ENCODE data around the gene MOSPD3. TPM values are rescaled to one million over a fixed set of nuclear protein-coding genes. Genes with fewer than 3 reads are reported as not detected.

MOSPD3 gene
- total RNA-seq, 1 donor from 2014 or later: 17.5 TPM

DNA sequence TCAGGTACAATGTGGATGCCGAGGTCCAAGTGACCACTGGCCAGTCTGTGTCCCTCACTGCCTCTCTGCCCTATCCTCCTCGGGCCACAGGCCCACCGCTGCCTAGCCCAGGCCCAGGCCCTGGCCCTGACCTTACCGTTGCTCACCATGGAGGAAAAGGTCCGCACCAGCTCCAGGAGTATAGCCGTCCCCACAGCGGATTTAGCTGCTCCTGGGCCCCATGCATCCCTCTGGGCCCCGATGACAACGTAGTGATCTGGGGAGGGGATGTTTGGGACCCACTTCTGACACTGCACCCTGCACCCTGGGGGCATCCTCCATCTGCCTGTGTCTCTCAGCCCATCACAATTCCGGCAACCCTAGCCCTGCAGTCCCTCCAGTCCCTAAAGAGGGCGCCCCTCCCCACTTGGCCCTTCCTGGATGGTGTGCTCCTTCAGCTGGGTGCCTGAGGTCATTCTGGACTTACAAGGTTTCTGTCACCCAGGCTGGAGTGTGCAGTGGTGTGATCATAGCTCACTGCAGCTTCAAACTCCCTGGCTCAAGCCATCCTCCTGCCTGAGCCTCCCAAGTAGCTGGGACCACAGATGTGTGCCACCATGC is 16.9 kb downstream of the MOSPD3 start:
- Mint-ChIP-seq H3K36me3 (ENCODE audit: low read depth) (no peaks in the 10 kb centered on the region), H3K4me3 (ENCODE audit: unreplicated experiment) (no peak overlapping the region), H3K4me1 (ENCODE audit: low read depth) (peaks cover 10% of the 10 kb centered on the region), H3K27ac (ENCODE audit: unreplicated experiment) (no peak overlapping the region), H3K27me3 (ENCODE audit: low read depth) (peaks cover 4% of the 10 kb centered on the region), H3K9me3 (ENCODE audit: low read depth) (no peaks in the 10 kb centered on the region)
- no peak for DNase-seq (ENCODE audit: low spot score)
- TF ChIP-seq, protein P1, sequence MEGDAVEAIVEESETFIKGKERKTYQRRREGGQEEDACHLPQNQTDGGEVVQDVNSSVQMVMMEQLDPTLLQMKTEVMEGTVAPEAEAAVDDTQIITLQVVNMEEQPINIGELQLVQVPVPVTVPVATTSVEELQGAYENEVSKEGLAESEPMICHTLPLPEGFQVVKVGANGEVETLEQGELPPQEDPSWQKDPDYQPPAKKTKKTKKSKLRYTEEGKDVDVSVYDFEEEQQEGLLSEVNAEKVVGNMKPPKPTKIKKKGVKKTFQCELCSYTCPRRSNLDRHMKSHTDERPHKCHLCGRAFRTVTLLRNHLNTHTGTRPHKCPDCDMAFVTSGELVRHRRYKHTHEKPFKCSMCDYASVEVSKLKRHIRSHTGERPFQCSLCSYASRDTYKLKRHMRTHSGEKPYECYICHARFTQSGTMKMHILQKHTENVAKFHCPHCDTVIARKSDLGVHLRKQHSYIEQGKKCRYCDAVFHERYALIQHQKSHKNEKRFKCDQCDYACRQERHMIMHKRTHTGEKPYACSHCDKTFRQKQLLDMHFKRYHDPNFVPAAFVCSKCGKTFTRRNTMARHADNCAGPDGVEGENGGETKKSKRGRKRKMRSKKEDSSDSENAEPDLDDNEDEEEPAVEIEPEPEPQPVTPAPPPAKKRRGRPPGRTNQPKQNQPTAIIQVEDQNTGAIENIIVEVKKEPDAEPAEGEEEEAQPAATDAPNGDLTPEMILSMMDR (IDR thresholded peaks at IDR 0.05): peak; percentile 60

DNA sequence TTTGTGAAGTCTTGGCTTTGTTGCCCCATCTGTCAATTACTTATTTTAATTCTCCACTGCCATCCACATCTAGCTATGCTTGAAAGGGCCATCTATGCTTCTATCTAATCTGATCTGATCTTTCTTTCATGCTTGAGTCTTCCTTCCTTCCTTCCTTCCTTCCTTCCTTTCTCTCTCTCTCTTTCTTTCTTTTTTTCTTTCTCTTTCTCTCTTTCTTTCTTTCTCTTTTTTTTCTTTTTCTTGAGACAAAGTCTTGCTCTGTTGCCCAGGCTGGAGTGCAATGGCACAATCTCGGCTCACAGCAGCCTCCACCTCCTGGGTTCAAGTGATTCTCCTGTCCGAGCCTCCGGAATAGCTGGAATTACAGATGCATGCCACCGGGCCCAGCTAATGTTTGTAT is 17.7 kb downstream of the MOSPD3 start:
- TF ChIP-seq, protein P1 (IDR thresholded peaks at IDR 0.05): no peak
- Mint-ChIP-seq H3K27me3 (ENCODE audit: low read depth) (peaks cover 7% of the 10 kb centered on the region), H3K4me3 (ENCODE audit: unreplicated experiment) (no peak overlapping the region), H3K9me3 (ENCODE audit: low read depth) (no peaks in the 10 kb centered on the region), H3K36me3 (ENCODE audit: low read depth) (no peaks in the 10 kb centered on the region), H3K4me1 (ENCODE audit: low read depth) (peaks cover 10% of the 10 kb centered on the region), H3K27ac (ENCODE audit: unreplicated experiment) (no peak overlapping the region)
- DNase-seq (ENCODE audit: low spot score): no peak

DNA sequence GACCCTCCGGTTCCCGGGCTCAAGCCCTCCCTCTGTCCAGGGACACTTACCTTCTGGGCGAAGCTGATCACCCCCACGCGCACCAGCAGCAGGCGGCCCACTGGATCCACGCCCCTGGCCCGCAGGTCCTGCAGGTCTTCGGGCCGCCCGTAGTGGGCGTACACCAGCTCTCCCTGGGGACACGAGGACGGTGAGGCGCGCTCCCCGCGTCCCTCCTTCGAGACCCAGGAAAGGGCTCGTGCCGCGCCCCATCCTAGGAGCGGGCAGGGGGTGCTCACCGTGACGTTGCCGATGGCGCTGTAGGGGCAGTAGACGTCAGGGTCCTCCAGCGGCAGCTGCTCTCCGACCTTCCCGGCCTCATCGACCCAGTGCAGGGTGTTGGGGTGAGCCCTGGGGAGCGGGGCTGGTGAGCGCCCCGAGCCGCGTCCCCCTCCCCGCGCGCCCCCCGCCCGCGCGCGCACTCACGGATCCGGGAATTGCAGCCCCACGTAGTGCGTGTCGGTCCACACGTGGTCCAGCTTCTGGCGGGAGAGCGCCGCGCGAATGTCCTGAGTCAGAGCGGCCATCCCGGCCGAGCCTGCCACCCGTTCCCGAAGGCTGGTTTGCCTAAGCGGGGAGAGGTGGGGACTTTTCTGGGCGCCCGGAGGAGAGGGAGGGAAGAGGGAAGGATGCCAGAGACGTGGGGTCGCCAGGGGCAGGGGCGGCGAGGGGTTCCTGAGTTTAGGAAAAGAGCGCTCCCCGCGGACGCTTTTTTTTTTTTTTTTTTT is 20.8 kb downstream of the MOSPD3 start:
- no peaks in the 10 kb centered on the region for H3K36me3 Mint-ChIP-seq (ENCODE audit: low read depth)
- H3K9me3 Mint-ChIP-seq (ENCODE audit: low read depth): no peaks in the 10 kb centered on the region

DNA sequence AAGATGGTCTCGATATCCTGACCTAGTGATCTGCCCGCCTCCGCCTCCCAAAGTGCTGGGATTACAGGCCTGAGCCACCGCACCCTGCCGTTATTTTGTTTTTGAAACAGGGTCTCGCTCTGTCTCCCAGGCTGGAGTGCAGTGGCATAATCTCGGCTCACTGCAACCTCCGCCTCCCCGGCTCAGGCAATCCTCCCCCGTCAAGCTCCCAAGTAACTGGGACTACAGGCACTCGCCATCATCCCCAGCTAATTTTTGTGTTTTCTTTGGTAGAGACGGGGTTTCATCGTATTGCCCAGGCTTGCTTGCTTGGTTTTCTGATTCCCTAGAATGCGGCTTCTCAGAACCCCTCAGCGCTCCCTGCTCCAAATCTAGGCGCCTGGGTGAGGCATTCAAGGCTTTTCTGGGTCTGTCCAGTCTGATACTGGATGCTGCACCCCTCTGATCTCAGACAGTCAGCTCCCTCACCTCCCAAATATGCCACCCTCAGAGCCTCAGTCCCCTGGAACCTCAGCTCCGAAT is 27.7 kb downstream of the MOSPD3 start:
- H3K27me3 Mint-ChIP-seq (ENCODE audit: low read depth): peaks cover 9% of the 10 kb centered on the region
- no peaks in the 10 kb centered on the region for H3K4me1 Mint-ChIP-seq (ENCODE audit: low read depth)
- no peak overlapping the region for H3K4me3 Mint-ChIP-seq (ENCODE audit: unreplicated experiment)
- no peak overlapping the region for H3K27ac Mint-ChIP-seq (ENCODE audit: unreplicated experiment)
- TF ChIP-seq, protein P1 (IDR thresholded peaks at IDR 0.05): no peak
- no peak for DNase-seq (ENCODE audit: low spot score)
- no peaks in the 10 kb centered on the region for H3K9me3 Mint-ChIP-seq (ENCODE audit: low read depth)
- no peaks in the 10 kb centered on the region for H3K36me3 Mint-ChIP-seq (ENCODE audit: low read depth)

More for the DNA sequence above, 20.8 kb downstream of the MOSPD3 start:
- H3K4me3 Mint-ChIP-seq (ENCODE audit: unreplicated experiment): peak overlapping the region; percentile 80
- peaks cover 9% of the 10 kb centered on the region for H3K27me3 Mint-ChIP-seq (ENCODE audit: low read depth)
- peaks cover 3% of the 10 kb centered on the region for H3K4me1 Mint-ChIP-seq (ENCODE audit: low read depth)
- no peak for DNase-seq (ENCODE audit: low spot score)
- peak overlapping the region; percentile 63 for H3K27ac Mint-ChIP-seq (ENCODE audit: unreplicated experiment)
- TF ChIP-seq, protein P1 (IDR thresholded peaks at IDR 0.05): peak; percentile 63

DNA sequence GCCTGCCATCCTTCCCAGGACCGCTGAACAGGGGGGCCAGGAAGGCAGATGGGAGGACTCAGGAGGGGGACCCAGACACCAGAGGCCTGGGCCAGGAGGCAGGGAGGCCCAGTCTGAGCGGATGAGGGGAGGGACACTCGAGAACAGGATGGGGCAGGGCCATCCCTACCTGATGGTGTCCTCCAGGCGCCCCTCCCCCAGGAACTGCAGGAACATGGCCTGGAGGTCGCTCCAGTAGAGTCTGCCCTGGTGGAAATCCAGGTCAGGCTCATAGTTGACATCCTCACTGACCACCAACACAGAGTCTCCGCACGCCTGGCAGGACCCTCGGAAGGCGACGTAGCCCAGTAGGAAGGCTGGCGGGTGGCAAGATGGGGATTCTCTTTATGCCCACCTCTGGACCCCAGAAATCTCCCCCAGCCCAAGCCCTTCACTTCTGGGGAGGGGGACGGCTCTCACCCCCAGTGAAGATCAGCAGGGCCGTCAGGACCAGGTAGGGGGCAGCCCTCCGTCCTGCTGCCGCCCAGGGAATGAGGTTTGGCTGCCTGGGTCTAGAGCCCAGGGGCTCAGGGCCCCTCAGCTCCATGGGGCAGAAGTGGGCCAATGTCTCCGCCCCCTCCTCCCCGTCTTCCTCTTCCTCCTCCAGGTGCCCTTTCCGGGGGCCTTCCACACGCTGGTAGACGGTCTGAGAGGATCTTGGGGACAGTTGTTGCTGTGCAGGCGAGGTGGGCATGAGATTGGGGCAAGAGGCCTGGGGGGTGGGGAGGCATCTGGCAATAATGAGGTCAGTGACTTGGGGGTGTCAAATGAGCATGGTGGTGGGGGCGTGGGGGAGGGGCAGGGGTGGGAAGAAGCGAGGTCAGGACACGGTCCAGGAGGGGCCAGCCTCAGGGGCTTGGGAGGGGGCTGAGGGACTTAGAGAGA is 28.4 kb downstream of the MOSPD3 start:
- TF ChIP-seq, protein P1 (IDR thresholded peaks at IDR 0.05): no peak
- no peaks in the 10 kb centered on the region for H3K36me3 Mint-ChIP-seq (ENCODE audit: low read depth)
- no peak for DNase-seq (ENCODE audit: low spot score)
- H3K4me1 Mint-ChIP-seq (ENCODE audit: low read depth): no peaks in the 10 kb centered on the region
- no peak overlapping the region for H3K4me3 Mint-ChIP-seq (ENCODE audit: unreplicated experiment)
- no peaks in the 10 kb centered on the region for H3K9me3 Mint-ChIP-seq (ENCODE audit: low read depth)
- H3K27ac Mint-ChIP-seq (ENCODE audit: unreplicated experiment): no peak overlapping the region
- H3K27me3 Mint-ChIP-seq (ENCODE audit: low read depth): peaks cover 16% of the 10 kb centered on the region
